Measurements from ENCODE around the gene PGM2L1.

GRCh38 chr11:74380746-74381439 is 17.3 kb downstream of the PGM2L1 start:
- TF ChIP-seq CTCF (IDR thresholded peaks at IDR 0.05) (no peak), EZH2phosphoT487 (IDR thresholded peaks at IDR 0.05) (no peak), EZH2 (IDR thresholded peaks at IDR 0.05) (no peak)

Data from neural progenitor cell (in vitro differentiated cells).